Activated CD8-positive, alpha-beta memory T cell treated with anti-CD3 and anti-CD28 coated beads, Interleukin-2, amount 50 U/mL, for 48 hours (primary cell): Measurements from ENCODE around the gene HTR3B.
"Not testable (repeated sequence)": the region's sequence is repeated elsewhere in the genome, so short reads cannot be mapped to it uniquely, and the experiment has no call there.

Source experiments
- DNase-seq: peaks from one replicate; pipeline ENCODE4 v3.0.0-alpha.2; 2020

Gene HTR3B

GRCh38 chr11:113885897-113886296 is 18.7 kb upstream of the HTR3B start:
- no peak for DNase-seq

DNA sequence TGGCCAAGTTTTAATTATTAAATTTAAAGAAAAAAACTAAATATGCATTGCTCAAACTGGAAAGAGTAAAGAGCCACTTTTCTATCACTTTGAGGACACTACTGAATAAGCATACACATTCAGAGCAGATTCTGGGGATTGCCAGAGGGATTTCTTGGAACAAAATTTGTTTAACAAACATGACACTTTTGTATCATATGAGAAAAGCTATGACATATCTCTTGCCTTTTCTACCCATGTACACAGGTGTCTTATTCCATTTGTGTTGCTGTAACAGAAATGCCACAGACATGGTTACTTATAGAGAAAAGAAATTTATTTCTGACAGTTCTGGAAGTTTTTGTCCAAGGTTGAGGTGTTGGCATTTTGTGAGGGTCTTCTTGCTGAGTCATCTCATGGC is 15.7 kb upstream of the HTR3B start:
- DNase-seq = no peak

- no peak for DNase-seq
These were observed 10.1 kb upstream of the HTR3B start for GRCh38 chr11:113894421-113894996.

DNA sequence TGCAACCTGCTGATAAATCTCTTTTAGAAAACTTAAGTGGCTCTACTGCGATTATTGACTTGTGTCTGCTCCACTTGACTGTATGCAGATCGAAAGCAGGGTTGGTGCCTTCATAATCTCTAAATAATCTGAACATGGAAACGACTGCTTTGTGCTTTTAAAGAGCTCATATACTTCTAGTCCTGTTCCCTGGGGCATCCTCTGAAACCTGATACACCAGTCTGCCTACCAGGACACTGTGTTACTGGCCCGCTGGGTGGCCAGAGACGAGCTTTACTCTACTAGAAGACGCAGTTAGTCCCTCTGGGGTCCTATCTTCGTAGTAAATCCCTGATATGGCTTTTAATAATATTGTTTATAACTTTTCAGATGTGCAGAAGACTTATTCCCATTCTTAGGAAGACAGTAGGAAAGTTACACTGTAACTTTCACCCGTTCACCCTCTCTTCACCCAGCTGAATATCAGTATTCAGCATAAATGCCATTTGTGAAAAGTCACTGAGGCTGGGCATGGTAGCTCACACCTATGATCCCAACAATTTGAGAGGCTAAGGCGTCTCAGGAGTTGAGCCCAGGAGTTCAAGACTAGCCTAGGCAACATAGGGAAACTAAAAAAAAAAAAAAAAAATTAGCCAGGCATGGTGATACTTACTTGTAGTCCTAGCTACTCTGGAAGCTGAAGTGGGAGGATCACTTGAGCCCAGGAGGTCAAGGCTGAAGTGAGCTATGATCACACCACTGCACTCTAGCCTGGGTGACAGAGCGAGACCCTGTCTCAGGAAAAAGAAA is 9.0 kb upstream of the HTR3B start:
- DNase-seq = no peak

- DNase-seq = peak; percentile 53
These were observed 8.3 kb upstream of the HTR3B start for GRCh38 chr11:113896156-113896879.

DNA sequence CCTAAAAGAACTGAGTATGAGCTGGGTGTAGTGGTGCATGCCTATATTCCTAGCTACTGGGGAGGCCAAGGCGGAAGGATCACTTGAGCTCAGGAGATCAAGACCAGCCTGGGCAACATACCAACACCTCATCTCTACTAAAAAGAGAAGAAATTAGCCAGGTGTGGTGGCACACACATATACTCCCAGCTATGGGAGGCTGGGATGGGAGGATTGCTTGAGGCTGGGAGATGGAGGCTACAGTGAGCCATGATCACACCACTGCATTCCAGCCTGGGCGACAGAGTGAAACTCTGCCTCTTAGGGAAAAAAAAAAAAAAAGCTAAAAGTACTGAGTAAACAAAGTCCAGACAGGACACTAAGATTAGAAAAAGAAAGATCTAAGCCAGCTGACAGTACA is 3.5 kb upstream of the HTR3B start:
- DNase-seq = no peak

DNA sequence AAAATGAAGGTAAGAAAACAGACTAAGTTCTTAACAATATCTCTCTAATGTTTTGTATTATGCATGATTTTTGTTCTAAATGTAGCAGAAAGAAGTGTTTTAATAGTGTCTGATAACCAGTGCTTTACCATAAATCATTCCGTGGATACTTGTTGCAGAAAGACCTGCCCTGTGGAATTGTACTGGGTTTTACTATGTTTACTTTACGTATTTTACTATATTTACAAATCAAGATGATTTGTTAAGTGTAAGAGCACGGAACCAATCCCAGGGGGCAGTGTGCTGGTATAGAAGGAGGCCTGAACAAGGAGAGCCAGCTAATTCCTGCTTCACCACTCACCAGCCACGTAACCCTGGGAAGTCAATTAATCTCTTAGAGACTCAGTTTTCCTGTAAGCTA is 1.4 kb downstream of the HTR3B start:
- DNase-seq = no peak

- no peak for DNase-seq
These were observed 1.9 kb downstream of the HTR3B start for GRCh38 chr11:113906516-113906915.

- DNase-seq = no peak
These were observed 2.6 kb downstream of the HTR3B start for GRCh38 chr11:113907152-113907551.

GRCh38 chr11:113907681-113908080 is 3.1 kb downstream of the HTR3B start:
- no peak for DNase-seq

DNA sequence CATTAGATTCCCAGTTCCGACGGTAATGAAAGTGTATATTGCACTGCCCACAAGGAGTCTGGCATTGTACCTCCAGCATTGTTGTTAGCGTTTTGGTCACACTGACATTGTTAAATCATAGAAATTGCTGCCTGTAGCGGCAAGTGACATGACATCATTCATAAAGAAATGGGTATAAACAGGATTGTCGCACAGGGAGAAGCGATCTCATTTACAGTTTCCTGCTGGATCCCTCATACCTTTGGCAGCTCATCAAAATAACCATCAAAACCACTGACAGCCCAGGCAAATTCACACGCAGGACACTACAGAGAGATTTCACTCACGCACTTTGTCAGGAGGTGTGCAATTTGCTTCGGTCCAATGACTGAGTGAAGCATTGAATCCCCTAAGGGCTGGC is 3.5 kb downstream of the HTR3B start:
- no peak for DNase-seq

DNA sequence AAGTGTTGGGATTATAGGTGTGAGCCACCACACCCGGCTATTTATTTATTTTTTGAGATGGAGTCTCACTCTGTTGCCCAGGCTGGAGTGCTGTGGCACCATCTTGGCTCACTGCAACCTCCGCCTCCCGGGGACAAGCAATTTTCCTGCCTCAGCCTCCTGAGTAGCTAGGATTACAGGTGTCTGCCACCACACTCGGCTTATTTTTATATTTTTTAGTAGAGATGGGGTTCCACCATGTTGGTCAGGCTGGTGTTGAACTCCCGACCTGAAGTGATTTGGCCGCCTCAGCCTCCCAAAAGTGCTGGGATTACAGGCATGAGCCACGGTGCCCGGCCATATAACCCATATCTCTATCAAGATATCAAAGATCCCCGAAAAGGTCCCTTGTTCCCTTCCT is 6.9 kb downstream of the HTR3B start:
- not testable (repeated sequence) for DNase-seq

GRCh38 chr11:113923572-113923971 is 19.0 kb downstream of the HTR3B start:
- DNase-seq = no peak

- DNase-seq = no peak
These were observed 21.9 kb downstream of the HTR3B start for GRCh38 chr11:113926273-113927197.

DNA sequence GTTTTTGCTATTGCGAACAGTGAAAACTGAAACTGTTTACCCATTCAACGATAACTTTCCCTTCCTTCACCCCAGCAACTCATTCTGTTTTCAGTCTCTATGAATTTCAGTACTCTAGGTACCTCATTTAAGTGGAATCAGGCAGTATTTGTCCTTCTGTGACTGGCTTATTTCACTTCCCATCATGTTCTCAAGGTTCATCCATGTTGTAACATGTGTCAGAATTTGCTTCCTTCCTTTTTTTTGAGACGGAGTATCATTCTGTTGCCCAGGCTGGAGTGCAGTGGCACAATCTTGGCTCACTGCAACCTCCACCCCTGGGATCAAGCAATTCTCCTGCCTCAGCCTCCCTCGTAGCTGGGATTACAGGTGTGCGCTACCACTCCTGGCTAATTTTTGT is 23.7 kb downstream of the HTR3B start:
- DNase-seq = no peak

DNA sequence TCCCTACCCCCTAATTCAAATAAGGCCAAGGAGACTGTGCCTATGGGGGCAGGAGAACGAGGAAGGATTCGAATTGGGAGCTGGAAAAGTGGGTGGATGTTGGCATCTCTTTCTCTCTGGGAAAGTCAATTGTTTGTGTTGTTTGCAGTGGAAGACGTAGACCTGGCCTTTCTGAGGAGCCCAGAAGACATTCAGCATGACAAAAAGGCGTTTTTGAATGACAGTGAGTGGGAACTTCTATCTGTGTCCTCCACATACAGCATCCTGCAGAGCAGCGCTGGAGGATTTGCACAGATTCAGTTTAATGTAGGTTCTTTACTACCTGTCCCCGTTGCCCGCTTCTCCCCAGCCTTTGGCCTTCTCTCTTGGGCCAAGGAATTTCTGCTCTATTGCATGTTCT is 28.2 kb downstream of the HTR3B start:
- no peak for DNase-seq

DNA sequence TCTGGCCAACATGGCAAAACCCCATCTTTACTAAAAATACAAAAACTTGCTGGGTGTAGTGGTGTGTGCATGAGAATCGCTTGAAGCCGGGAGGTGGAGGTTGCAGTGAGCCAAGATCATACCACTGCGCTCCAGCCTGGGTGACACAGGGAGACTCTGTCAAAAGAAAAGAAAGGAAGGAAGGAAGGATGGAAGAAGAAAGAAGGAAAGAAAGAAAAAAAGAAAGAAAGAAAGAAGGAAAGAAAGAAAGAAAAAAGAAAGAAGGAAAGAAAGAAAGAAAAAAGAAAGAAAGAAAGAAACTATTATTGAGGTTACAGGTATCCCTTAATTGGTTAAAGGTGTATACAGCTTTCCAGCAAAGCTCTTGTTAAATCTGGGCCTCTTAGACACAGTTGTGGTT is 29.6 kb downstream of the HTR3B start:
- DNase-seq = not testable (repeated sequence)

DNA sequence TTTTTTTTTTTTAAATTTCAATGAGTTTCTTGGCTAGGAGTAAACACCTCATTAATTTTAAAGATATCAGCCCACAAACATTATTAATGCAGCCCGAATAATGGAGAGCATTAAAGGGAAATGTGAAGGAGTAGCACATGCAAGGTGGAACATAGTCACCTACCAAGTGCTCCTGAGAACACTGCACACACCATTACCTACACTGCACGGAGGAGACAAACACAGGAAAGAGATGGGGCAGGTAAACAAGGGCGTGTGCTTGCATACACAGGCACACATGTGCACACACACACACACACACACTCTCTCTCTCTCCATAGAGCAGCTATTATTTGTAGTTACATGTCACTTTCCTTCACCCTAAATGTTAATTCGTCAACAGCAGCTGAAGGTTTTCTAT is 30.2 kb downstream of the HTR3B start:
- DNase-seq = no peak

DNA sequence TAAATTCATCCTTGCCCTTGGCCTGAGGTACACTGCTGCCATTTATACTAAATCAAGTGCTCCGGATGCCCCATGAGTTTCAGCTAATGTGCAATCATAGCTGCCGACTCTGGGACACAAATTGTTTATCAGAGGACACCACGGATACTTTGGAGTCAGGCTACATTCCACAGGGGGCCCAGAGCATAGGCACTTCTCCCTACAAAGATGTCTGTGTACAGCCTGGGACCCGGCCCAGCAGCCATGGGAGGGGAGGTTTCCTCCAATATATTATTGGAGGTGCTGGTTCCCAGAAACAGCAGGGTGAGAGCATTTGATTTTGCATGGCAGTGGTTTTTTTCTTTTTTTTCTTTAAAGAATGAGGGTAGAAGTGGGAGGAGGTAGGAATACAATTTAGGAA is 31.3 kb downstream of the HTR3B start:
- no peak for DNase-seq

- DNase-seq = no peak
These were observed 33.3 kb downstream of the HTR3B start for GRCh38 chr11:113937918-113938317.

DNA sequence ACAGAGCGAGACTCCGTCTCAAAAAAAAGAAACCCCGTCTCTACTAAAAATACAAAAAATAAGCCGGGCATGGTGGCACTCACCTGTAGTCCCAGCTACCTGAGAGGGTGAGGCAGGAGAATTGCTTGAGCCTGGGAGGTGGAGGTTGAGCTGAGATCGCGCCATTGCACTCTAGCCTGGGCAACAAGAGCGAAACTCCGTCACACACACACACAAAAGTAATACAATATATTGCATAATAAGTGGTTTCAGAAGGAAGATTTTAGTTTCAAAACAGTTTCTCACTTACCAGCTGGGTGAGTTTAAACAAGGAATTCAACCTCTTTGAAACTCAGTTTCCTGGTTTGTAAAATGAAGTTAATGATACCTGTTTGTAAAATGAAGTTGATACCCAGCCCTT is 37.7 kb downstream of the HTR3B start:
- DNase-seq = no peak

GRCh38 chr11:113946162-113946561 is 41.6 kb downstream of the HTR3B start:
- DNase-seq = not testable (repeated sequence)

DNA sequence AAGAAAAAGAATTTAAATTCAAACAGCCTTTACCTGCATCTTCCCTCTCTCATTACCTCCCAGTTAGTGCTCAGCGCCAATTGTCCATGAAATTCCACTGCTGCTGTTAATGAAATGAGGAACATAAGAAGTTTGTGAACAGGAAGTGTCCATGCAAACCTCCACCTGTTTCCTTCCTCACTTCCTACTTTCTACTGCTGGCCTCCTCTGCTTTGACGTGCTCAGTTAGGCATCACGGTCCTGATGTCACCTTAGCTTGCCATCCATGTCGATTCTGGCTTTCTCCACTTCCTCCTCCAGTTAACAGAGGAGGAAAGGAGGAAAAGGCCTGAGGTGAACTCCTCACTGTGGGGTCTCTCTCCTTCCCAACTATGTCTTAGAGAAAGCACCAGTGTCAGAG is 43.4 kb downstream of the HTR3B start:
- DNase-seq = no peak
